NCI-H526 (cell line): ENCODE results near the gene UBE2R2.
A peak's percentile ranks its signal among the peaks of the same experiment; 100 is the strongest.
"Not testable (repeated sequence)": the region's sequence is repeated elsewhere in the genome, so short reads cannot be mapped to it uniquely, and the experiment has no call there.

Experiments used
- DNase-seq, 2 experiments: peaks; one replicate each; lab custom pipeline; 2025; lab: John Stamatoyannopoulos, UW

UBE2R2 gene

DNA sequence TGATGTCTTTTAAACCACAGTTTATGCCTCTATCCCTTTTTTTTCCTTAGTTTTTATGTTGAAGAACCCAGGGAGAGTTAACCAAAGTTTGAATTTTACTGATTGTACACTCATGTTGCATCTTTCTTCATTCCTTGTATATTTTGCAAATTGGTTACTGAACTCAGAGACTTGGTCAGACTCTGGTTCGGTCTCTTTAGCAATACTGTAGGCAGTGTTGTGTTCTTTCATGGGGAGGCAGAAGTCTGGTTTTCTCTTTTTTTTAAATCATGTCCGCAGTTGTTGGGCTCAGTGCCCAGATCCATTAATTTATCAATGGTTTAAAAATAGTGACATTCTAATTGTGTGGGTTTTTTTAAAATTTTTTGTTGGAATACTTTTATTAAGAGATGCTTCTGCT lies 23.4 kb downstream of the UBE2R2 start:
- DNase-seq = no peak

DNA sequence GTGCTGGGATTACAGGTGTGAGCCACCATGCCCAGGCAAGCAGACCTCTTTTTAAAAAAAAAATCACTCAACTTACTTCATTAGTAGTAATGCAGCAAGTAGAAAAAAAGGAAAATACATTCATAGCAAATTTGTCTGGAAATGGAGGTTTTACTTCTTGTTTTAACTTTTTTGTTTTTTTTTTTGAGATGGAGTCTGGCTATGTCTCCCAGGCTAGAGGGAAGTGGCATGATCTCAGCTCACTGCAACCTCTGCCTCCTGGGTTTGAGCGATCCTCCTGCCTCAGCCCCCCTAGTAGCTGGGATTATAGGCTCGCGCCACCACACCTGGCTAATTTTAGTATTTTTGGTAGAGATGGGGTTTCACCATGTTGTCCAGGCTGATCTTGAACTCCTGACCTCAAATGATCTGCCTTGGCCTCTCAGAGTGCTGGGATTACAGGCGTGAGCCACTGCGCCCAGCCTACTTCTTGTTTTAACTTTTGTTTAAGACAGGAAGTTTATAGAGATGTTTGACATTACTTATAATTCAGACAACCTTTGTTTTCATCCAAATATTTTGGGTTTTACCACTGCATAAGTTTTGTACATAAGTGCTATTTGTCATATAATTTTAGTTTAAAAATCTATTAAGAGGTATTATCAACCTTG lies 26.5 kb downstream of the UBE2R2 start:
- DNase-seq = no peak

DNA sequence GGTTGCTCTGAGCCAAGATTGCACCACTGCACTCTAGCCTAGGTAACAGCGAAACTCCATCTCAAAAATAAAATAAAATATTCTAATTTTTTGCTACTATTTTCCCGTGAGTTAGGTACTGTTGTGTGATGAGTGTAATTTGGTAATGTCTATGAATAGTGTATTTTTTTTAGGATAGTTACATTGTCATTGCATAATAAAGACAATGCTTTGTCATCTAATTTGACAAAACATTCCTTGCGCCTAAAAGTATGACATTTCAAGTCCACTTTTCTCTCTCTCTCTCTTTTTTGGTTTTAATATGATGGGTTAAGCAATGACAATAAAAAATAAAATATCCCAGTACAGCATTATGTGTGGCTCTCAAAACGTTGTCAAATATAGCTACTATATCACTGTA lies 29.3 kb downstream of the UBE2R2 start:
- DNase-seq = no peak

DNA sequence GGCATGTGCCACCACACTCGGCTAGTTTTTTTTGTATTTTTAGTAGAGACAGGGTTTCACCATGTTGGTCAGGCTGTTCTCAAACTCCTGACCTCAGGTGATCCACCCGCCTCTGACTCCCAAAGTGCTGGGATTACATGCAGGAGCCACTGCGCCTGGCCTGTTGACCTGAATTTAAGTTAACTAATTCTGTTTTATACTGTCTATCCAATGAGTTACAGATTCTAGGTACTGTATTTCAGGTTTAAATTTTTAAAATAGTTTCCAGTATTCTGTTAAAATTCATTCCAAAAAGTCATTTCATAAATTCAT lies 30.9 kb downstream of the UBE2R2 start:
- not testable (repeated sequence) for DNase-seq

DNA sequence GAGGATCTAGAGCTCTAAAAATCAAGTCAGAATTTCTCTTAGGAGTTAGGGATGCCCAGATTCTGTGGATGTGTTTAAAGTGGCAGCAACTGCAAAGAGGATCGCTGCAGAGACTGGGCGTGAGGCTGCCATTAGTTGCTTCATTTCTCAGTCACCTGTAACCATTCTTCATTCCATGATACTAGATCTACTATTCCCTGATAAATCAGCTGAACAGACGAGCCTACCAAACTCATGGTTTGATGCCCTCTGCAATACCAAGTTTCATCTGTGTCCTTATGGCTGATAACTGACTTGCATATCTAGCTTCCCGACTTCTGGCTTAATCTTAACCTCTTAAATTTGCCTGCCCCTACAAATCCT lies 33.3 kb downstream of the UBE2R2 start:
- no peak for DNase-seq

DNA sequence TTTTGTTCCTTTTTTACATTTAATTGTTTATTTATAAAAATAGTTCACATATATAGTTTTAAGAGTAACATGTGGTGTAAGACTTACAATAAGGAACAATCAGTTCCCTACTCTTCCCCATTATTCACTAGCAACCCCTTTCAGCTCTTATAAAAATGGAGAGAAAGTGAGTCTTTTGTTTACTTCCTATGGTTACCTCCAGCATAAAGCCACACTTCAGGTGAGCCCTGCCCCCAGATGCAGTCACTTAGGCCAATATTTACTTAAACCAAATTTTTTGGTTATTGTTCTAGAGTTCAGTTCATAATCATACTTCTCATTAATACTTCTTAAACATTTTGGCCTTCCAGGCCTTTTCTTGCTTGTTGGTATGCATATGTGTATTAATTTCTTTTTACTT lies 33.7 kb downstream of the UBE2R2 start:
- DNase-seq = peak in 1 of 2 experiments; percentile 13

DNA sequence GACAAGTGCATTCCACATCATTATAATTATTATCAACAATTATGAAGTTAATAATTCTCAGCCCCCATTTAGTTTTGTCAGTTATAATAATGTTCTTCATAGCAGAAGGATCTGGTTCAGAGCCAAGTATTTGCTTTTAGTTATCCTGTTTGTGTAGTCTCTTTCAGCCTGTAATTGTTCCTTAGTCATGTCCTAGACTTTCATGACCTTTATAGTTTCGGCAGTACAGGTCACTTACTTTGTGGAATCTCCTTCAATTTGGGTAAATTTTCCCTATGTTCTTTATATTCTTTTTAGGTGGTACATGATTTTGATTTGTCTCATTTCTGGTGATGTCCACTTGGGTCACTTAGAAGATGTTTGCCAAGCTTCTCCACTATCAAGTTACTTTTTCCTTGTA lies 34.3 kb downstream of the UBE2R2 start:
- no peak for DNase-seq

DNA sequence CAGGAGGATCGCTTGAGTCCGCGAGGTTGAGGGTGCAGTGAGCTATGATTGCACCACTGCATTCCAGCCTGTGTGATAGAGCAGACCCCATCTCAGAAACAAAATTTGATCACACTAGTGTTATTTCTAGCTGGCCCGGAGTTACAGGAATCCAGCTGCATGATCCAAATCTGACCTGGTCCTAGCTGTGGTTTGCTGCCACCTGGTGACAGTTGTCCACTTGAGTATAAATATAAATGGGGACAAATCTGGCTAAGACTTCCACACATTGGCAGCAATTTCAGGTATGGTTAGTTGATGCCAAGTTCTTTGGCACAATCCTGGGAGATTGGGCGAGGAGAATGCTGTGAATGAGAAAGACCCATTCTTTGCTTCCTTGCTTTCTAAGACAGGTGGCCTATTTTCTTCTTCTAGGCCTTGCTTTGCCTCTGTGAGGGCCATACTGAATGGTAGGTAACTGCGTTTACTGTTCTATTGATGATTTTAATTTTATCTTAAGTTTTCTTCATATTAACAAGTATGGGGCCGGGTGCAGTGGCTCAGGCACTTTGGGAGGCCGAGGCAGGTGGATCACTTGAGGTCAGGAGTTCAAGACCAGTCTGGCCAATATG lies 35.4 kb downstream of the UBE2R2 start:
- peak in 1 of 2 experiments; percentile 44 for DNase-seq

DNA sequence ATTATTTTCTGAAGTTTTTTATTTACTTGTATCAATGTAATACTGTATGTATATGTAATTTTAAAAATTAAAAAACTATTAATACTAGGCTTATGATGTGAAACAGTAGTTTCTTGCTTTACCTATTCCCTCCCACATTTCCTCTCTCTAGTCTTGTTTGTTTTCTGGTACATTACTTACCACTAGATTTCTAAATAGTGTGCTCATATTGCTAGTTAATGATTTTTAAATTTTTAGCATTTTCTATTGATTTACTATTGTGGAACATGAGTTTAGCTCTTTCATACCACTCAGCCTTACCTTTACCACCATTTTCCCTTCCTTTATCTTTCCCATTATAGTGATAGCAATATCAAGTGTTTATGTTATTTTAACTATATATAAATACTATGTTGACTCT lies 39.3 kb downstream of the UBE2R2 start:
- no peak for DNase-seq

DNA sequence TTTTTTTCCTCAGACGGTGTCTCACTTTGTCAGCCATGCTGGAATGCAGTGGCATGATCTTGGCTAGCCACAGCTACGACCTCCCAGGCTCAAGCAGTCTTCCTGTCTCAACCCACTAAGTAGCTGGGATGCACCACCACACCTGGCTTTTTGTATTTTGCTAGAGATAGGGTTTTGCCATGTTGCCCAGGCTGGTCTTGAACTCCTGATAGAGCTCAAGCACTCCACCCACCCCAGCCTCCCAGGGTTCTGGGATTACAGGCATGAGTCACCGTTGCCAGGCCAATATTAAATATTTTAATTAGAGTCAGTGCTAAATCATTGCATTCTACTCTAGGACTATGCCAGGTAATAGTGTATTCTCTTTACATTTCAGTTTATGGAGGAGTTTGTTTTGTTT lies 41.5 kb downstream of the UBE2R2 start:
- DNase-seq = no peak

DNA sequence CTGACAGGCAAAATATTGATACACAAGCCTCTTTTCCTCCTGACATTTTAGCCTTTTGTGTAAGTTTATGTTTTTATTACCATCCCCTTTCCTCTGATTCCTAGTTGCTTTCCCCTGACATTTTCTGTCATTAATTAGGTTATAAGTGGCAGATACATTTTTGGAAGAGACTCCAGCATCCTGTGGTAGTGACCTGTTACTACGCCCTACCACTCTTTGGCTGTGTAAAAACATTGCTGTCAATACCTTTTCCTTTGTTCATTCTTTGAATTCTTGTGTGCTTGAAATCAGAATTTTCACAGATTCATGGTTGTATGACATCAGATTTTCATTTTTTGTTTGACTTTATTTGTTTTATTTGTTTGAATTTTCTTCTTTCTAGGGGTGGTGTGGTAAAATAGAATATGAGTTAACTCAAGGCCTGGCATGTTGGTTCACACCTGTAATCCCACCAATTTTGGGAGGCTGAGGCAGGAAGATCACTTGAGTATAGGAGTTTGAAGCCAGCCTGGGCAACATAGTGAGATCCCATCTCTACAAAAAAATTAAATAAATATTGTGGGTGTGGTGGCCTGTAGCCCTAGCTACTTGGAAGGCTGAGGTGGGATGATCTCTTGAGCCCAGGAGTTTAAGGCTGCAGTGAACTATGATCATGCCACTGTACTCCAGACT lies 43.4 kb downstream of the UBE2R2 start:
- no peak for DNase-seq

DNA sequence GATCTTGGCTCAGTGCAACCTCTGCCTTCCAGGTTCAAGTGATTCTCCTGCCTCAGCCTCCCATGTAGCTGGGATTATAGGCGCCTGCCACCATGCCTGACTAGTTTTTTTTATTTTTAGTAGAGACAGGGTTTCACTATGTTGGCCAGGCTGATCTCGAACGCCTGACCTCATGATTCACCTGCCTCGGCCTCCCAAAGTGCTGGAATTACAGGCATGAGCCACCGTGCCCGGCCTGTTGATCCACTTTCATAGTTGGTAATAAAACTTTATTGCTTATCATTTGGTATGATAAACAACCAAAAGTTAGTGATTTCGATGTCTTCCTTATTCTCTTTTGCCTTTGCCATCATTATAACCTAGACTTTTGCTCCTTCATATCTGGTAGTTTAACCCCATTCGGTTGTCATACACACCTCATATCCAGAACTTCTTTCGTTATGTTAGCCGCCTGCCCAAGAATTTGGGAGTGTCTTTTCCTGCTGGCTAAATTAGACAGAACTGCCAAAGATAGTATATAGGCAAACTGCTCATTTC lies 45.0 kb downstream of the UBE2R2 start:
- DNase-seq = no peak

DNA sequence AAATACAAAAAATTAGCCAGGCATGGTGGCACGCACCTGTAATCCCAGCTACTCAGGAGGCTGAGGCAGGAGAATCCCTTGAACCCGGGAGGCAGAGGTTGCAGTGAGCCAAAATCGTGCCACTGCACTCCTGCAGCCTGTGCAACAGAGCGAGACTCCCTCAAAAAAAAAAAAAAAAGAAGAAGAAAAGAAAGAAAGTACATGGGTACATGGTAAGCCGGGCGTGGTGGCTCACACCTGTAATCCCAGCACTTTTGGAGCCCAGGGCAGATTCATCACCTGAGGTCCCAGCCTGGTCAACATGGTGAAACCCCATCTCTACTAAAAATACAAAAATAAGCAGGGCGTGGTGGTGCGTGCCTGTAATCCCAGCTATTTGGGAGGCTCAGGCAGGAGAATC lies 46.1 kb downstream of the UBE2R2 start:
- DNase-seq = not testable (repeated sequence)

DNA sequence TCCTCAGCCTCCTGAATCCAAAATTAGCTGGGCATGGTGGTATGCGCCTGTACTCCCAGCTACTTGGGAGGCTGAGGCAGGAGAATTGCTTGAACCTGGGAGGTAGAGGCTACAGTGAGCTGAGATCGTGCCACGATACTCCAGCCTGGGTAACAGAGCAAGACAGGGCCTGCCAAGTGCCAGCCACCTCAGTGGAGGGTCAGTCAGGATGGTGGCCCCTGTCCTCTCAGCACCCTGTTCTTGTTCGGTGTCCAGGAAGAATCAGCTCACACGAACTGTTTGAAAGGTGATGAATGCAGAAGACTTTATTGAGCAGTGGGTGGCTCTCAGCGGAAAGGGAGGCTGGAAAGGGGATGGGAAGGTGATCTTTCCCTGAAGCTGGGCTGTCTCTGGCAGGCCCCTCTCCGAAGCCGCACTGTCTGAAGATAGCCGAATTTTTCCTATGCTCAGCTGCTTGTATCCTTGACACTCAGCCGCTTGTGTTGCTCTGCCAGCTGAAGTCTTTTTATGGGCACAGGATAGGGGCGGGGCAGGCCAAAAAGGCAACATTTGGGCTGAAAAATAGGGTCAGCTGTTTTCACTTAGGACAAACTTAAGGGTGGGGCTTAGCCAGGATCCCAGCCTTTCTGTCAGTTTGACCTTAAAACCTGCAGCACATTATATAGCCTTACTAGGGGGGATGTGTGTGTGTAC lies 50.9 kb downstream of the UBE2R2 start:
- DNase-seq = no peak

DNA sequence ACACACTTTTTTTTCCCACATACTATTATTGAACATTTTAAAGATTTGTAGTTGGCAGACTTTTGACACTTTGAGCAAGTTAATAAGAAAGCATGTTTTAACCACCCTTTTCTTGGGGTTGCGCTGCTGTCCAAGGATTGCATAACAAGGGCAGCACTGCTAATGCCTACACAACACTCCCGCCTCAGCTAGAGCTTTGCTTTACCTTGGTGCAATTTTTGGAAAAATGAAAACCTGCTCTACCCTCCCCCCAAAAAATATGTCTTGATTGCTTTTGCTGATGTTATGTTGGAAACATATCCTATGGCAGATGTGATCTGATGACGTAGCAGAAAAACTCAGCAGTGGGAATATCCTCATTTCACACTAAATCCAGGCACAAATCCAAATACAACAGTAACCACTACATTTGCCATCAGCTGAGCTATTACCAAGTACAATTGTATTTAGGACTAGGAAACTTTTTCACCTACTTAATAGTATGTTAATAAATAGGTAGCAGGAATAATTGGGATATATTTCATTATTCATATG lies 51.5 kb downstream of the UBE2R2 start:
- DNase-seq = no peak

DNA sequence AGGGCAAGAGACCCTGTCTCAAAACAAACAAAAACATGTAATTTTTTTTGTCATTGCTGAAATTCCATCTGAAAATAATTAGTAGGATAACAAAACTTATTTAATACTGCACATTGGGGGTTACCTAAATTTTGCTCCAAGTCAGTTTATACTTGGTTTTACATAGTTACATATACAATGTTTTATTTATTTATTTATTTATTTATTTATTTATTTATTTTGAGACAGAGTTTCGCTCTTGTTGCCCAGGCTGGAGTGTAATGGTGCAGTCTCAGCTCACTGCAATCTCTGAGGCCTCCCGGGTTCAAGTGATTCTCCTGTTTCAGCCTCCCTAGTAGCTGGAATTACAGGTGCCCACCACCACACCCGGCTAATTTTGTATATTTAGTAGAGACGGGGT lies 52.3 kb downstream of the UBE2R2 start:
- DNase-seq = not testable (repeated sequence)

DNA sequence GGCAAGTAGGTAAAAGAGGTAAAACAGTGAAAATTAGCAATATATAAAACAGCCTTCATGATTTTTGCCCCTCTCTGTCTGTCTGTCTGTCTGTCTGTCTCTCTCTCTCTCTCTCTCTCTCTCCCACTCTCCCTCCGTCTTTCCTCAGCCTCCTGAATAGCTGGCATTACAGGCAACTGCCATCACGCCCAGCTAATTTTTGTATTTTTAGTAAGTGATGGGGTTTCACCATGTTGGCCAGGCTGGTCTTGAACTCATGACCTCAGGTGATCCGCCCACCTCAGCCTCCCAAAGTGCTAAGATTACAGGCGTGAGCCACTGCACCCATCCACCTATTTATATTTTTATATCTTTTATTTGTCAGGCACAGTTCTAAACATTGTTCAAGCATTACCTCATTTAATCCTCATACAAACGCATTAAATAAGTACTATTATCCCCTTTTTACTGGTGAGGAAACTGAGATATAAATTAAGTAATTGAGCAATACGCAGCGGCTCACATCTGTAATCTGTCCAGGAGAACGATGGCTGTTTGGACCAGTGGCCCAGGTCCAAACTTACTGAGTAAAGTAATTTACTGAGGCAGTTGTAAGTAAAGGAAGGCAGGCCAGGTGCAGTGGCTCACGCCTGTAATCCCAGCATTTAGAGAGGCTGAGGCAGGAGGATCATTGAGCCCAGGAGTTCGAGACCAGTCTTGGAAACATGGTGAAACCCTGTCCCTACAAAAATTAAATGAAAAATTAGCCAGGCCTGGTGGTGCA lies 60.9 kb downstream of the UBE2R2 start:
- DNase-seq = no peak

DNA sequence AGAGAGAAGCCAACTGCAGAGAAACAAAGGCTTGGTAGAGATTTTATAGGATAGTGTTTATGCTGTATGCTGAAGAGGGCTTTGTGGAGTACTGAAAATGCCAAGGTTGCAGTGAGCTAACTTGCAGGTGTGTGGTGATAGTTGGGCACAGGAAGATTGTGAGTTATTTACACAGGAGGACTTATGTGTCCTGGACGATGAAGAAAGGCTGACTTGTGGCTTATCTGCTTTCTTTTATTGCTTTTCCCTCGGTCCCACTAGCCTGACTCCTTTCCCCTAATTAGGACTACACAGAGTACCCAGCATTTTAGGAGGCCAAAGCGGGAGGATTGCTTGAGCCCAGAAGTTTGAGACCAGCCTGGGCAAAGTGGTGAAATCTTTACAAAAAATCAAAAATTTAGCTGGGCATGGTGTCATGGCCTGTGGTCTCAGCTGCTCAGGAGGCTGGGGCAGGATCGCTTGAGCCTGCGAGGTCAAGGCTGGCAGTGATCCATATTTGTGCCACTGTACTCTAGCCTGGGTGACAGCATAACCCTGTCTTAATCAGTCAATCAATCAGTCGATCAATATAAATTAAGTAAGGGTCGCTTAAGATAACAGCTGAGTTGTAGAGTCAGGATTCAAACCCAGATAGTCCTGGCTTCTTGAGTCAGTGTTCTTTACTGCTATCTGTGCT lies 61.9 kb downstream of the UBE2R2 start:
- DNase-seq = no peak

DNA sequence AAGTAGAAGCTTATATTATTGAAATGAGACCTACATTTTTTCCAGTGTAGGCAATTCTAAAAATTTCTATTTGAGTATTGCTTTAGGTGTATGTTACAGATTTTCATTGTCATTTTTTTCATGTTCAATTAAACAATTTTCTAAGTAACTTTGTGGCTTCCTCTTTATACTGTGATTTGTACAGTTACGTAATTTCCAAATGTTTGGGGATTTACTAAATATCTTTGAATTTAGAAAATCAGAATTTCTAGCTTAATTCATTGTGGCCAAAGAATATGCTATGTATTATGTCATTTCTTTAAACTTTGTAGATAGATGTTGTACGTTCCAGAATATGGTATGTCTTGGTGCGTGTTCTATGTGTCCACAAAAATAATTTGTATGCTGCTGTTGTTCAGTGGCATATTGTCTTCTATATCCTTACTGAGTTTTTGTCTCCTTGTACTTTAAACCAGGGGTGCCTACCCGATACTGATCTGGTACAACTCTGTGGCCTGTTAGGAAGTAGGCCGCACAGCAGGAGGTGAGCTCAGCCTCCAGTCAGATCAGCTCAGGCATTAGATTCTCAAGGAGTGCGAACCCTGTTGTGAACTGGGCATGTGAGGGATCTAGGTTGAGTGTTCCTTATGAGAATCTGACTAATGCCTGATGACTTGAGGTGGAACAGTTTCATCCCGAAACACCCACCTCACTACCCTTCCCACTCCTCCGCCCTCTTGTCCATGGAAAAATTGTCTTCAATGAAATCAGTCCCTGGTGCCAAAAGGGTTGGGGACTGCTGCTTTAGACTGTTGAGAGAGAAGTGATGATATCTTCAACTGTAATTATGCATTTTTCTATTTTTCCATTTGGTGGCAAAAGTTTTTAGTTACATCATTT lies 63.5 kb downstream of the UBE2R2 start:
- DNase-seq = no peak

DNA sequence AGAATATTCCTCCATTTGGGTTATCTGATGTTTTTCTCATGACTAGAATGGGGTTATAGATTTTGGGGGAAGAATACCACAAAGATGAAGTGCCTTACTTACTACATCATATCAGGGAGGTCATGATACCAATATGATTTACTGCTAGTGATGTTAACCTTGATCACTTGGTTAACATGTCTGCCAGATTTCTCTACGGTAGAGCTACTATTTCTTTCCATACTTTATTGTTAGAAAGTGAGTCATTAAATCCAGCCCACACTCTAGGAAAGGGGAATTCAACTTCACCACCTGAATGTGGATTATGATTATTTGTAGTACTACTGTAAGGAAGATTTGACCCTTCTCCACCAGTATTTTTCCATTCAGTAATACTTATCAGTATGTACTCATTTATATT lies 64.7 kb downstream of the UBE2R2 start:
- DNase-seq = no peak
